GM23338 (cell line): Measurements from ENCODE around the gene GPR25. TPM values are rescaled to one million over a fixed set of nuclear protein-coding genes. Genes with fewer than 3 reads are reported as not detected.
"Not testable (repeated sequence)": the region's sequence is repeated elsewhere in the genome, so short reads cannot be mapped to it uniquely, and the experiment has no call there.

Experiments used
- ATAC-seq: fragments of 200-7000 bp; cut with Tn5 transposase; 3 replicates; pipeline ENCODE4 v1.9.1; 2020
- DNase-seq: peaks from one replicate; pipeline ENCODE4 v3.0.0-alpha.2; 2015; ENCODE audit warnings: low spot score
- H2AFZ ChIP-seq: fragments of 200-600 bp; sonication (generic); 2 replicates; pipeline ENCODE4 v1.8.0; 2016; ENCODE audit warnings: antibody characterized with exemption, mild to moderate bottlenecking, moderate library complexity
- H3F3A ChIP-seq: fragments of 200-600 bp; sonication (generic); replicated peaks from 2 replicates; pipeline ENCODE4 v1.8.0; 2017; ENCODE audit warnings: antibody characterized with exemption, mixed run types, low read depth
- H3K27ac ChIP-seq: fragments of 200-600 bp; sonication (generic); 2 replicates; pipeline ENCODE4 v1.6.1; 2016; ENCODE audit warnings: low read depth
- H3K27me3 ChIP-seq: fragments of 200-600 bp; sonication (generic); 2 replicates; pipeline ENCODE4 v1.8.0; 2016; ENCODE audit warnings: mild to moderate bottlenecking, mixed run types, moderate library complexity; ENCODE audit not compliant: insufficient read depth
- H3K36me3 ChIP-seq: fragments of 200-600 bp; sonication (generic); 2 replicates; pipeline ENCODE4 v1.8.0; 2016; ENCODE audit warnings: mild to moderate bottlenecking; ENCODE audit not compliant: insufficient read depth
- H3K4me1 ChIP-seq: fragments of 200-600 bp; sonication (generic); 2 replicates; pipeline ENCODE4 v1.8.0; 2016; ENCODE audit warnings: mild to moderate bottlenecking, moderate library complexity; ENCODE audit not compliant: insufficient read depth
- H3K4me2 ChIP-seq: fragments of 200-600 bp; sonication (generic); 2 replicates; pipeline ENCODE4 v1.7.1; 2017; ENCODE audit warnings: mixed run types
- H3K4me3 ChIP-seq: fragments of 200-600 bp; sonication (generic); 2 replicates; pipeline ENCODE4 v1.6.1; 2016; ENCODE audit warnings: mixed run types
- H3K79me2 ChIP-seq: fragments of 200-600 bp; sonication (generic); replicated peaks from 2 replicates; pipeline ENCODE4 v1.8.0; 2017; ENCODE audit warnings: mild to moderate bottlenecking; ENCODE audit not compliant: insufficient read depth
- H3K9me2 ChIP-seq: fragments of 200-600 bp; sonication (generic); 2 replicates; pipeline ENCODE4 v1.8.0; 2017; ENCODE audit not compliant: insufficient read depth
- H4K20me1 ChIP-seq: fragments of 200-600 bp; sonication (generic); replicated peaks from 2 replicates; pipeline ENCODE4 v1.8.0; 2017; ENCODE audit warnings: mild to moderate bottlenecking; ENCODE audit not compliant: insufficient read depth
- H3K27ac Mint-ChIP-seq: 2 replicates; pipeline ENCODE4 v1.8.0; 2020; ENCODE audit warnings: inconsistent platforms, mild to moderate bottlenecking, moderate library complexity, mixed read lengths
- H3K27me3 Mint-ChIP-seq: 3 replicates; pipeline ENCODE4 v1.8.0; 2022; ENCODE audit warnings: low read depth, mild to moderate bottlenecking, moderate library complexity, mixed read lengths, inconsistent platforms; ENCODE audit not compliant: insufficient read depth, poor library complexity
- H3K36me3 Mint-ChIP-seq: 3 replicates; pipeline ENCODE4 v1.8.0; 2021; ENCODE audit warnings: low read depth, mild to moderate bottlenecking, inconsistent platforms, moderate library complexity, mixed read lengths
- H3K4me1 Mint-ChIP-seq: 3 replicates; pipeline ENCODE4 v1.8.0; 2020; ENCODE audit warnings: mild to moderate bottlenecking, inconsistent platforms, mixed read lengths
- H3K4me3 Mint-ChIP-seq: 3 replicates; pipeline ENCODE4 v1.8.0; 2021; ENCODE audit warnings: moderate library complexity, mild to moderate bottlenecking, inconsistent platforms, mixed read lengths
- H3K9me3 Mint-ChIP-seq: 3 replicates; pipeline ENCODE4 v1.8.0; 2020; ENCODE audit warnings: moderate library complexity, mild to moderate bottlenecking, inconsistent platforms, mixed read lengths
- EZH2 ChIP-seq: fragments of 200-600 bp; sonication (generic); IDR thresholded peaks from one replicate; pipeline ENCODE4 v1.8.0; 2017; ENCODE audit warnings: antibody characterized with exemption, mild to moderate bottlenecking, low read depth; ENCODE audit not compliant: unreplicated experiment
- EZH2phosphoT487 ChIP-seq: fragments of 200-600 bp; sonication (generic); IDR thresholded peaks from one replicate; pipeline ENCODE4 v1.8.1; 2018; ENCODE audit warnings: antibody characterized with exemption; ENCODE audit not compliant: unreplicated experiment
- ZNF331 ChIP-seq: fragments of 250-450 bp; sonication (Bioruptor Pico); IDR thresholded peaks from 2 replicates; pipeline ENCODE4 v1.5.0; 2020; ENCODE audit warnings: low read depth, mild to moderate bottlenecking, moderate library complexity
- polyA plus RNA-seq: library from polyadenylated mRNA; unstranded; fragments of >200 nt; fragmentation: Nextera tagmentation; extraction: Ambion mirVana; gene quantifications from 2 replicates; pipeline ENCODE4 v1.2.1, GENCODE V29; 2016
- total RNA-seq: library from RNA; depleted of rRNA; stranded (reverse); fragments of >200 nt; shearing (Covaris generic); gene quantifications from 2 replicates; pipeline ENCODE4 v1.2.3, GENCODE V29; 2014
- TF ChIP-seq, protein P1 (sequence below): IDR thresholded peaks from one replicate; pipeline ENCODE4 v1.6.1; 2018; ENCODE audit warnings: antibody characterized with exemption; ENCODE audit not compliant: unreplicated experiment
- TF ChIP-seq, protein P2 (sequence below): fragments of 250-450 bp; sonication (Bioruptor Pico); IDR thresholded peaks from 2 replicates; pipeline ENCODE4 v1.5.0; 2020; ENCODE audit warnings: mild to moderate bottlenecking, moderate library complexity

GPR25 gene
- total and polyA plus RNA-seq, 2 experiments from 2014 or later, result not detected

DNA sequence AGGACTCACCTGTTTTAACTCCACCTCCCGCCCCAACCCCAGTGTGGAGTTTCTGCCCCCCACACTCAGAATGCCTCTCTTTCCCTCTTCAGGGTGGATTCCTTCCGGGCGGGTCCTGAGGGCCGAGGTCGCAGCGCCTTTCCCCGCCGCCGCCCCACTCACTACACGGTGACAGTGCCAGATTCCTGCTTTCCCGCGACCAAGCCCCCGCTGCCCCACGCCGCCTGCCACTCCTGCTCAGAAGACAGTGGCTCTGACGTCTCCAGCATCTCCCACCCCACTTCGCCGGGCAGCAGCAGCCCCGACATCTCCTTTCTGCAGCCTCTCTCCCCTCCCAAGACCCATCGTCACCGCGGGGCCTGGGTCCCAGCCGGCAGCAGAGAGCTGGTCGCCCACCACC lies 38.6 kb downstream of the GPR25 start:
- Mint-ChIP-seq H3K27ac (no peak overlapping the region), H3K4me3 (no peak overlapping the region), H3K9me3 (no peaks in the 10 kb centered on the region), H3K27me3 (peaks cover 7% of the 10 kb centered on the region), H3K4me1 (no peaks in the 10 kb centered on the region; the same call in 2 of the 3 replicates), H3K36me3 (peaks cover 65% of the 10 kb centered on the region)
- Histone ChIP-seq H3K27ac (no peak overlapping the region), H3K9me2 (no peaks in the 10 kb centered on the region), H3K4me3 (no peak overlapping the region), H3K79me2 (no peaks in the 10 kb centered on the region), H2AFZ (no peak overlapping the region), H3K36me3 (peaks cover 15% of the 10 kb centered on the region; the same call in 1 of the 2 replicates), H3K4me2 (no peak overlapping the region), H3F3A (no peaks in the 10 kb centered on the region), H3K27me3 (no peaks in the 10 kb centered on the region), H3K4me1 (peaks cover under 1% of the 10 kb centered on the region; the same call in 1 of the 2 replicates), H4K20me1 (peaks cover 5% of the 10 kb centered on the region; the same call in 1 of the 2 replicates)
- no peak for TF ChIP-seq ZNF331 (CRISPR knock-in tag)
- TF ChIP-seq EZH2, result no peak
- no peak for TF ChIP-seq EZH2phosphoT487
- TF ChIP-seq, protein P1, sequence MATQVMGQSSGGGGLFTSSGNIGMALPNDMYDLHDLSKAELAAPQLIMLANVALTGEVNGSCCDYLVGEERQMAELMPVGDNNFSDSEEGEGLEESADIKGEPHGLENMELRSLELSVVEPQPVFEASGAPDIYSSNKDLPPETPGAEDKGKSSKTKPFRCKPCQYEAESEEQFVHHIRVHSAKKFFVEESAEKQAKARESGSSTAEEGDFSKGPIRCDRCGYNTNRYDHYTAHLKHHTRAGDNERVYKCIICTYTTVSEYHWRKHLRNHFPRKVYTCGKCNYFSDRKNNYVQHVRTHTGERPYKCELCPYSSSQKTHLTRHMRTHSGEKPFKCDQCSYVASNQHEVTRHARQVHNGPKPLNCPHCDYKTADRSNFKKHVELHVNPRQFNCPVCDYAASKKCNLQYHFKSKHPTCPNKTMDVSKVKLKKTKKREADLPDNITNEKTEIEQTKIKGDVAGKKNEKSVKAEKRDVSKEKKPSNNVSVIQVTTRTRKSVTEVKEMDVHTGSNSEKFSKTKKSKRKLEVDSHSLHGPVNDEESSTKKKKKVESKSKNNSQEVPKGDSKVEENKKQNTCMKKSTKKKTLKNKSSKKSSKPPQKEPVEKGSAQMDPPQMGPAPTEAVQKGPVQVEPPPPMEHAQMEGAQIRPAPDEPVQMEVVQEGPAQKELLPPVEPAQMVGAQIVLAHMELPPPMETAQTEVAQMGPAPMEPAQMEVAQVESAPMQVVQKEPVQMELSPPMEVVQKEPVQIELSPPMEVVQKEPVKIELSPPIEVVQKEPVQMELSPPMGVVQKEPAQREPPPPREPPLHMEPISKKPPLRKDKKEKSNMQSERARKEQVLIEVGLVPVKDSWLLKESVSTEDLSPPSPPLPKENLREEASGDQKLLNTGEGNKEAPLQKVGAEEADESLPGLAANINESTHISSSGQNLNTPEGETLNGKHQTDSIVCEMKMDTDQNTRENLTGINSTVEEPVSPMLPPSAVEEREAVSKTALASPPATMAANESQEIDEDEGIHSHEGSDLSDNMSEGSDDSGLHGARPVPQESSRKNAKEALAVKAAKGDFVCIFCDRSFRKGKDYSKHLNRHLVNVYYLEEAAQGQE, result no peak
- TF ChIP-seq, protein P2, sequence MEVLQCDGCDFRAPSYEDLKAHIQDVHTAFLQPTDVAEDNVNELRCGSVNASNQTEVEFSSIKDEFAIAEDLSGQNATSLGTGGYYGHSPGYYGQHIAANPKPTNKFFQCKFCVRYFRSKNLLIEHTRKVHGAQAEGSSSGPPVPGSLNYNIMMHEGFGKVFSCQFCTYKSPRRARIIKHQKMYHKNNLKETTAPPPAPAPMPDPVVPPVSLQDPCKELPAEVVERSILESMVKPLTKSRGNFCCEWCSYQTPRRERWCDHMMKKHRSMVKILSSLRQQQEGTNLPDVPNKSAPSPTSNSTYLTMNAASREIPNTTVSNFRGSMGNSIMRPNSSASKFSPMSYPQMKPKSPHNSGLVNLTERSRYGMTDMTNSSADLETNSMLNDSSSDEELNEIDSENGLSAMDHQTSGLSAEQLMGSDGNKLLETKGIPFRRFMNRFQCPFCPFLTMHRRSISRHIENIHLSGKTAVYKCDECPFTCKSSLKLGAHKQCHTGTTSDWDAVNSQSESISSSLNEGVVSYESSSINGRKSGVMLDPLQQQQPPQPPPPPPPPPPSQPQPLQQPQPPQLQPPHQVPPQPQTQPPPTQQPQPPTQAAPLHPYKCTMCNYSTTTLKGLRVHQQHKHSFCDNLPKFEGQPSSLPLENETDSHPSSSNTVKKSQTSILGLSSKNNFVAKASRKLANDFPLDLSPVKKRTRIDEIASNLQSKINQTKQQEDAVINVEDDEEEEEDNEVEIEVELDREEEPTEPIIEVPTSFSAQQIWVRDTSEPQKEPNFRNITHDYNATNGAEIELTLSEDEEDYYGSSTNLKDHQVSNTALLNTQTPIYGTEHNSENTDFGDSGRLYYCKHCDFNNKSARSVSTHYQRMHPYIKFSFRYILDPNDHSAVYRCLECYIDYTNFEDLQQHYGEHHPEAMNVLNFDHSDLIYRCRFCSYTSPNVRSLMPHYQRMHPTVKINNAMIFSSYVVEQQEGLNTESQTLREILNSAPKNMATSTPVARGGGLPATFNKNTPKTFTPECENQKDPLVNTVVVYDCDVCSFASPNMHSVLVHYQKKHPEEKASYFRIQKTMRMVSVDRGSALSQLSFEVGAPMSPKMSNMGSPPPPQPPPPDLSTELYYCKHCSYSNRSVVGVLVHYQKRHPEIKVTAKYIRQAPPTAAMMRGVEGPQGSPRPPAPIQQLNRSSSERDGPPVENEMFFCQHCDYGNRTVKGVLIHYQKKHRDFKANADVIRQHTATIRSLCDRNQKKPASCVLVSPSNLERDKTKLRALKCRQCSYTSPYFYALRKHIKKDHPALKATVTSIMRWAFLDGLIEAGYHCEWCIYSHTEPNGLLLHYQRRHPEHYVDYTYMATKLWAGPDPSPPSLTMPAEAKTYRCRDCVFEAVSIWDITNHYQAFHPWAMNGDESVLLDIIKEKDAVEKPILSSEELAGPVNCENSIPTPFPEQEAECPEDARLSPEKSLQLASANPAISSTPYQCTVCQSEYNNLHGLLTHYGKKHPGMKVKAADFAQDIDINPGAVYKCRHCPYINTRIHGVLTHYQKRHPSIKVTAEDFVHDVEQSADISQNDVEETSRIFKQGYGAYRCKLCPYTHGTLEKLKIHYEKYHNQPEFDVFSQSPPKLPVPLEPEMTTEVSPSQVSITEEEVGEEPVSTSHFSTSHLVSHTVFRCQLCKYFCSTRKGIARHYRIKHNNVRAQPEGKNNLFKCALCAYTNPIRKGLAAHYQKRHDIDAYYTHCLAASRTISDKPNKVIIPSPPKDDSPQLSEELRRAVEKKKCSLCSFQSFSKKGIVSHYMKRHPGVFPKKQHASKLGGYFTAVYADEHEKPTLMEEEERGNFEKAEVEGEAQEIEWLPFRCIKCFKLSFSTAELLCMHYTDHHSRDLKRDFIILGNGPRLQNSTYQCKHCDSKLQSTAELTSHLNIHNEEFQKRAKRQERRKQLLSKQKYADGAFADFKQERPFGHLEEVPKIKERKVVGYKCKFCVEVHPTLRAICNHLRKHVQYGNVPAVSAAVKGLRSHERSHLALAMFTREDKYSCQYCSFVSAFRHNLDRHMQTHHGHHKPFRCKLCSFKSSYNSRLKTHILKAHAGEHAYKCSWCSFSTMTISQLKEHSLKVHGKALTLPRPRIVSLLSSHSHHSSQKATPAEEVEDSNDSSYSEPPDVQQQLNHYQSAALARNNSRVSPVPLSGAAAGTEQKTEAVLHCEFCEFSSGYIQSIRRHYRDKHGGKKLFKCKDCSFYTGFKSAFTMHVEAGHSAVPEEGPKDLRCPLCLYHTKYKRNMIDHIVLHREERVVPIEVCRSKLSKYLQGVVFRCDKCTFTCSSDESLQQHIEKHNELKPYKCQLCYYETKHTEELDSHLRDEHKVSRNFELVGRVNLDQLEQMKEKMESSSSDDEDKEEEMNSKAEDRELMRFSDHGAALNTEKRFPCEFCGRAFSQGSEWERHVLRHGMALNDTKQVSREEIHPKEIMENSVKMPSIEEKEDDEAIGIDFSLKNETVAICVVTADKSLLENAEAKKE, result no peak
- DNase-seq (no peak), ATAC-seq (no peak)

- not testable (repeated sequence) for H3K27ac ChIP-seq, DNase-seq, H3F3A ChIP-seq, H3K27me3 ChIP-seq, H3K9me2 ChIP-seq, ATAC-seq, H3K4me3 ChIP-seq, H3K27ac Mint-ChIP-seq, H4K20me1 ChIP-seq, H3K4me1 Mint-ChIP-seq, H3K4me3 Mint-ChIP-seq, H3K79me2 ChIP-seq, H3K9me3 Mint-ChIP-seq, H3K4me2 ChIP-seq, H3K4me1 ChIP-seq, H2AFZ ChIP-seq
- H3K36me3 ChIP-seq, result peaks cover 15% of the 10 kb centered on the region; the same call in 1 of the 2 replicates
- Mint-ChIP-seq H3K27me3 (peaks cover 11% of the 10 kb centered on the region), H3K36me3 (peaks cover 60% of the 10 kb centered on the region)
Measured at GRCh38 chr1:200911936-200912335, 39.2 kb downstream of the GPR25 start.
